SU-DHL-6 (cell line): Measurements from ENCODE around the gene HS3ST6.

Experiments
- H2AFZ ChIP-seq: fragments of 200-600 bp; sonication (generic); 2 replicates; pipeline ENCODE4 v1.6.1; 2014; ENCODE audit warnings: low read depth, mild to moderate bottlenecking, moderate library complexity, mixed read lengths, antibody characterized with exemption, low read length; ENCODE audit not compliant: severe bottlenecking
- H3F3A ChIP-seq: fragments of 200-600 bp; shearing (Covaris generic); 2 replicates; pipeline ENCODE4 v1.6.0; 2016; ENCODE audit warnings: antibody characterized with exemption, mild to moderate bottlenecking; ENCODE audit not compliant: insufficient read depth
- H3K27ac ChIP-seq: fragments of 200-600 bp; sonication (generic); 2 replicates; pipeline ENCODE4 v1.5.1; 2016; ENCODE audit warnings: low read depth, mild to moderate bottlenecking, low read length, moderate library complexity, mixed read lengths
- H3K27me3 ChIP-seq: fragments of 200-600 bp; sonication (generic), shearing (Covaris generic); 2 replicates; pipeline ENCODE4 v1.6.0; 2014; ENCODE audit warnings: mild to moderate bottlenecking, low read length
- H3K36me3 ChIP-seq: fragments of 200-600 bp; sonication (generic); 2 replicates; pipeline ENCODE4 v1.6.1; 2014; ENCODE audit warnings: mild to moderate bottlenecking, low read length, mixed read lengths
- H3K4me2 ChIP-seq: fragments of 300-600, 200-600 bp; shearing (Covaris generic), sonication (generic); 2 replicates; pipeline ENCODE4 v1.6.0; 2014; ENCODE audit warnings: low read length, low read depth, mild to moderate bottlenecking; ENCODE audit not compliant: poor library complexity, severe bottlenecking
- H3K4me3 ChIP-seq: fragments of 200-600 bp; sonication (generic); 2 replicates; pipeline ENCODE4 v1.5.1; 2014; ENCODE audit warnings: antibody characterized with exemption, low read length, mild to moderate bottlenecking, mixed read lengths; ENCODE audit not compliant: insufficient read depth, poor library complexity, severe bottlenecking
- H3K79me2 ChIP-seq: fragments of 200-600 bp; sonication (generic); 2 replicates; pipeline ENCODE4 v1.6.1; 2014; ENCODE audit warnings: mild to moderate bottlenecking, low read length, moderate library complexity; ENCODE audit not compliant: insufficient read depth
- H3K9ac ChIP-seq: fragments of 200-600 bp; sonication (generic); 2 replicates; pipeline ENCODE4 v1.7.0; 2014; ENCODE audit warnings: mild to moderate bottlenecking, low read length
- H3K9me2 ChIP-seq: fragments of 200-600 bp; sonication (generic); replicated peaks from 2 replicates; pipeline ENCODE4 v1.6.1; 2014; ENCODE audit warnings: low read length; ENCODE audit not compliant: insufficient read depth
- H3K9me3 ChIP-seq: fragments of 200-600 bp; sonication (generic); 2 replicates; pipeline ENCODE4 v1.6.1; 2014; ENCODE audit warnings: low read length, mixed read lengths; ENCODE audit not compliant: insufficient read depth
- H4K20me1 ChIP-seq: fragments of 200-600 bp; sonication (generic); 2 replicates; pipeline ENCODE4 v1.6.1; 2014; ENCODE audit warnings: low read depth, mild to moderate bottlenecking, antibody characterized with exemption, low read length, moderate library complexity, mixed read lengths
- CTCF ChIP-seq: fragments of 200-600 bp; sonication (generic); IDR thresholded peaks from one replicate; pipeline ENCODE4 v1.5.1; 2017; ENCODE audit warnings: antibody characterized with exemption, mild to moderate bottlenecking, low read length, moderate library complexity; ENCODE audit not compliant: insufficient read depth, poor library complexity, severe bottlenecking
- EZH2phosphoT487 ChIP-seq: fragments of 200-600 bp; sonication (generic), shearing (Covaris generic); conservative IDR thresholded peaks from 2 replicates; pipeline ENCODE4 v1.6.1; 2018; ENCODE audit warnings: mild to moderate bottlenecking, antibody characterized with exemption, low read length, moderate library complexity, mixed read lengths

Gene HS3ST6

GRCh38 chr16:1903845-1904840 lies 14.1 kb downstream of the HS3ST6 start:
- Histone ChIP-seq H3K9me2 (no peaks in the 10 kb centered on the region), H3K4me2 (no peak overlapping the region), H4K20me1 (no peaks in the 10 kb centered on the region), H3K27ac (no peak overlapping the region), H3K4me3 (no peak overlapping the region), H3K9me3 (no peaks in the 10 kb centered on the region), H2AFZ (no peak overlapping the region), H3F3A (no peaks in the 10 kb centered on the region), H3K36me3 (no peaks in the 10 kb centered on the region), H3K79me2 (no peaks in the 10 kb centered on the region), H3K27me3 (no peaks in the 10 kb centered on the region), H3K9ac (no peak overlapping the region)
- TF ChIP-seq CTCF (no peak), EZH2phosphoT487 (no peak)

GRCh38 chr16:1903220-1903574 lies 15.0 kb downstream of the HS3ST6 start:
- TF ChIP-seq EZH2phosphoT487 (no peak), CTCF (no peak)
- no peak overlapping the region for H3K9ac ChIP-seq
- no peaks in the 10 kb centered on the region for H3F3A ChIP-seq
- no peaks in the 10 kb centered on the region for H3K27me3 ChIP-seq
- no peaks in the 10 kb centered on the region for H3K36me3 ChIP-seq
- no peak overlapping the region for H3K4me3 ChIP-seq
- no peak overlapping the region for H3K27ac ChIP-seq
- H2AFZ ChIP-seq = no peak overlapping the region
- H3K79me2 ChIP-seq = no peaks in the 10 kb centered on the region
- no peaks in the 10 kb centered on the region for H3K9me3 ChIP-seq
- H4K20me1 ChIP-seq = no peaks in the 10 kb centered on the region
- H3K9me2 ChIP-seq = no peaks in the 10 kb centered on the region
- no peak overlapping the region for H3K4me2 ChIP-seq

DNA sequence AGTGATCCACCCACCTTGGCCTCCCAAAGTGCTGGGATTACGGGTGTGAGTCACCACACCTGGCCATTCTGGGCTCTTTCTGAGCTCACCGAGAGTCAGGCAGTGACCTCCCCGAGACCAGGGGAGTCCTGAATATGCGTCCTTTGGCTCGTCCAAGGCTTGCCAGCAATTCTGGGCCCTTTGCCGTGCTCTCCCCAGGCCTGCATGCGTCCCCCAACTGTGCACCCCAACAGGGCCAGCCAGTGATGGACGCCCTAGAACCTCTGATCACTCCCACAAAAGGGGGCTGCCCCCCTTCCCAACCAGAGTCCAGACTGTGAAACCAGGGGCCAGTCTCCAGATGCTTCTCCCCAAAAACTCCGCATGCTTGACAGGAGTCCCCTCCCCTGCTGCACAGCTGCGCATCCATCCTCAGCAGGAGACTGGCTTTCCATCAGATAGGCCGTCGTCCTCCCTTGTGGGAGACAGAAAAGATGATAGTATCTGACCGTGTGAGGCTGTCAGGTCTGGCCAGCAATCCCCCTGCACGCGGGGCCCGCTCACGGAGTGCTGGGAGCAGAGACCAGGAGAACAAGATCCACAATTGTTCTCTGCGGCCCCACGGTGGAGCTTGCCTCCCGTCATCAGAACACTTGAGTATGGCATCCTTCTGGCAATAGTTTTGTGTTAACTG lies 15.5 kb downstream of the HS3ST6 start:
- H3K4me3 ChIP-seq = no peak overlapping the region
- TF ChIP-seq EZH2phosphoT487 (no peak), CTCF (no peak)
- no peak overlapping the region for H2AFZ ChIP-seq
- H3K9ac ChIP-seq = no peak overlapping the region
- no peaks in the 10 kb centered on the region for H3K9me3 ChIP-seq
- no peaks in the 10 kb centered on the region for H3K27me3 ChIP-seq
- no peak overlapping the region for H3K27ac ChIP-seq
- no peaks in the 10 kb centered on the region for H3K36me3 ChIP-seq
- H3K4me2 ChIP-seq = no peak overlapping the region
- H3F3A ChIP-seq = no peaks in the 10 kb centered on the region
- H4K20me1 ChIP-seq = no peaks in the 10 kb centered on the region
- H3K9me2 ChIP-seq = no peaks in the 10 kb centered on the region
- H3K79me2 ChIP-seq = no peaks in the 10 kb centered on the region
